ENCODE measurements around the gene OTX1.

Gene OTX1

GRCh38 chr2:63047321-63048279 lies 3.0 kb upstream of the OTX1 start:
- DNase-seq, result no peak

- no peak for DNase-seq
These were observed 2.1 kb upstream of the OTX1 start for GRCh38 chr2:63048367-63049171.

- no peak for DNase-seq
These were observed 1.2 kb upstream of the OTX1 start for GRCh38 chr2:63049211-63049969.

- DNase-seq, result no peak
These were observed 678 bp upstream of the OTX1 start for GRCh38 chr2:63049970-63050333.

- no peak for DNase-seq
These were observed 588 bp downstream of the OTX1 start for GRCh38 chr2:63051042-63051794.

- no peak for DNase-seq
These were observed 1.2 kb downstream of the OTX1 start for GRCh38 chr2:63051795-63052333.

GRCh38 chr2:63052411-63053080 lies 1.9 kb downstream of the OTX1 start:
- DNase-seq, result no peak

- DNase-seq, result no peak
These were observed 2.7 kb downstream of the OTX1 start for GRCh38 chr2:63053081-63053888.

GRCh38 chr2:63053889-63054602 lies 3.4 kb downstream of the OTX1 start:
- DNase-seq, result no peak

GRCh38 chr2:63054841-63055225 lies 4.2 kb downstream of the OTX1 start:
- no peak for DNase-seq

- DNase-seq, result no peak
These were observed 4.8 kb downstream of the OTX1 start for GRCh38 chr2:63055226-63056106.

GRCh38 chr2:63056107-63057050 lies 5.7 kb downstream of the OTX1 start:
- no peak for DNase-seq

- DNase-seq, result no peak
These were observed 6.9 kb downstream of the OTX1 start for GRCh38 chr2:63057249-63058143.

- DNase-seq, result no peak
These were observed 7.7 kb downstream of the OTX1 start for GRCh38 chr2:63058144-63058920.

- DNase-seq, result no peak
These were observed 8.5 kb downstream of the OTX1 start for GRCh38 chr2:63058921-63059792.

Measured in NCI-H748 treated with DMSO at 0.1 percent for 48 hours (cell line).